Small intestine (tissue), 7 donors: ENCODE data around the gene GLIS1. TPM values are rescaled to one million over a fixed set of nuclear protein-coding genes. Genes with fewer than 3 reads are reported as not detected.

Experiments used
- DNase-seq, 2 donors: peaks; one replicate each; pipeline versions ENCODE4 v3.0.0 to v3.0.0-alpha.2; 2013
- FAIRE-seq: peaks from 2 replicates; lab custom pipeline; 2012; peaks lifted over from hg19 to GRCh38; lab: Jason Lieb, UNC
- H3K27ac ChIP-seq, 3 donors: one replicate each; pipeline ENCODE4 v1.5.1; 2013; ENCODE audit warnings: low read length in 2 of 3, mild to moderate bottlenecking in 2 of 3, control low read depth in 1 of 3, inconsistent platforms in 1 of 3, low read depth in 1 of 3, moderate library complexity in 1 of 3
- H3K27me3 ChIP-seq, 3 donors: one replicate each; pipeline ENCODE4 v1.6.1; 2013; ENCODE audit warnings: low read length in 3 of 3, inconsistent platforms in 1 of 3; ENCODE audit not compliant: control insufficient read depth in 3 of 3, insufficient read depth in 3 of 3
- H3K36me3 ChIP-seq, 3 donors: one replicate each; pipeline ENCODE4 v1.6.1; 2013; ENCODE audit warnings: low read length in 3 of 3, inconsistent platforms in 1 of 3, low read depth in 1 of 3, mild to moderate bottlenecking in 1 of 3, moderate library complexity in 1 of 3; ENCODE audit not compliant: control insufficient read depth in 3 of 3, insufficient read depth in 2 of 3
- H3K4me1 ChIP-seq, 3 donors: one replicate each; pipeline ENCODE4 v1.6.1; 2013; ENCODE audit warnings: low read length in 2 of 3, inconsistent platforms in 1 of 3, low read depth in 1 of 3, mild to moderate bottlenecking in 1 of 3, moderate library complexity in 1 of 3; ENCODE audit not compliant: control insufficient read depth in 3 of 3, insufficient read depth in 2 of 3
- H3K4me3 ChIP-seq, 3 donors: one replicate each; pipeline ENCODE4 v1.5.1; 2013; ENCODE audit warnings: low read length in 3 of 3, control low read depth in 1 of 3, inconsistent platforms in 1 of 3, low read depth in 1 of 3, mild to moderate bottlenecking in 1 of 3, moderate library complexity in 1 of 3
- H3K9me3 ChIP-seq, 2 donors: one replicate each; pipeline ENCODE4 v1.6.1; 2013; ENCODE audit warnings: low read depth in 1 of 2, low read length in 1 of 2; ENCODE audit not compliant: control insufficient read depth in 2 of 2, insufficient read depth in 1 of 2
- WGBS, 3 donors: extraction: QIAGEN DNeasy Blood & Tissue Kit; methylation state at CpG; one replicate each; pipeline ENCODE4 v1.1.7; 2013; 5-methylcytosine and 5-hydroxymethylcytosine counted together
- polyA plus RNA-seq, 4 donors: library from polyadenylated mRNA; stranded (reverse) in 3 of 4; unstranded in 1 of 4; fragments of 200-250 nt in 3 of 4; fragments of 120-200 nt in 1 of 4; gene quantifications; one replicate each; pipeline versions ENCODE4 v1.2.1 to v1.2.3, GENCODE V29; 2013
- donor health status: healthy with polysubstance abuse.
- donor health status: control.
- donor health status: control.
- donor health status: Bipolar disorder and iron deficiency.
- donor health status: healthy.

GLIS1 gene
- polyA plus RNA-seq, 4 donors = 0.19 to 0.50 TPM; not detected in 2

DNA sequence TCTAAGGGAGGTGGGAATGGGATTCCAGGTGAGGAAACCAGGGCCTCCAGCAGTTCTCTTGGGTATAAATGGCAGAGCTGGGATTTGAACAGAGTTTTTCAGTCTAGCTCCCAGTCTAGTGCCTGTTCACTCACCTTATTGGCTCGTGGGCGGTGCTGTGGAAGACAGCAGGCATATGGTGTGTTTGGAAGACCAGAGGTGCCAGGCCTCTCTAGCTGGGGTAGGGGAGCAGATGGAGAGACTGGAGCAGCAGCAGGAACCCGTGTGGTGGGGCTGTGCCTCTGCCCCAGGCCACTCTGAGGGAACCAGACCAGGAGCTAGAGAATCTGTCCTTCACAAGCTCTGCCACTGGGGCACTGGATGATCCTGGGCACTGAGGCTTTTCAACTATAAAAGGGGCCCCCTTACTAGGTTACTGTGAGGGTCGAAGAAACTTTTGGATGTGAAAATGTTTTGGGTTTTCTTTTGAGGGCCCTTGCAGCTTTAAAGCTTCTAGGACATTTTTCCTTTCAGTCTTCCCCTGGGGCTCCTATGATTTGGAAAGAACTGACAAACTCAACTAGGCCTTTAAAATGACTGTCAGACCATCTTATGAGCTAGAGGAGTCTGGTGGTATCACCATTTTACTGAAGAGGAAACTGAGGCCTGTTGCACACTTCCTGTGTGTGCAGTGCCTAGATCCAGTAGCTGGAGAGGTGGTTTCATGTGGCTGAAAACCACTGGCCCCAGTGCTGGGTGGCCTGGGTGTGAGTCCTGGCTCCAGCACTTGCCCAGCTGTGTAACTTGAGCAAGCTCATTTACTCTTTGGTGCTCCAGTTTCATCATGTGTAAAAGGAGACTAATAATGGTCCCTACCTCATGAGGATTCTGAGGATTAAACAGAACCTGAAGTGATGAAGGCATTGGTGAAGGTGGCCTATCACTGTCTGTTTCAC lies 273.7 kb downstream of the GLIS1 start:
- Histone ChIP-seq H3K4me1 (no peaks in the 10 kb centered on the region), H3K27me3 (no peaks in the 10 kb centered on the region), H3K27ac (no peak overlapping the region), H3K4me3 (no peak overlapping the region), H3K9me3 (no peaks in the 10 kb centered on the region), H3K36me3 (no peaks in the 10 kb centered on the region)
- DNase-seq (no peak), FAIRE-seq (no peak)
- WGBS, 3 donors = 53 to 77% (median 54%) methylated on average over 4 of the region's 4 CpGs

DNA sequence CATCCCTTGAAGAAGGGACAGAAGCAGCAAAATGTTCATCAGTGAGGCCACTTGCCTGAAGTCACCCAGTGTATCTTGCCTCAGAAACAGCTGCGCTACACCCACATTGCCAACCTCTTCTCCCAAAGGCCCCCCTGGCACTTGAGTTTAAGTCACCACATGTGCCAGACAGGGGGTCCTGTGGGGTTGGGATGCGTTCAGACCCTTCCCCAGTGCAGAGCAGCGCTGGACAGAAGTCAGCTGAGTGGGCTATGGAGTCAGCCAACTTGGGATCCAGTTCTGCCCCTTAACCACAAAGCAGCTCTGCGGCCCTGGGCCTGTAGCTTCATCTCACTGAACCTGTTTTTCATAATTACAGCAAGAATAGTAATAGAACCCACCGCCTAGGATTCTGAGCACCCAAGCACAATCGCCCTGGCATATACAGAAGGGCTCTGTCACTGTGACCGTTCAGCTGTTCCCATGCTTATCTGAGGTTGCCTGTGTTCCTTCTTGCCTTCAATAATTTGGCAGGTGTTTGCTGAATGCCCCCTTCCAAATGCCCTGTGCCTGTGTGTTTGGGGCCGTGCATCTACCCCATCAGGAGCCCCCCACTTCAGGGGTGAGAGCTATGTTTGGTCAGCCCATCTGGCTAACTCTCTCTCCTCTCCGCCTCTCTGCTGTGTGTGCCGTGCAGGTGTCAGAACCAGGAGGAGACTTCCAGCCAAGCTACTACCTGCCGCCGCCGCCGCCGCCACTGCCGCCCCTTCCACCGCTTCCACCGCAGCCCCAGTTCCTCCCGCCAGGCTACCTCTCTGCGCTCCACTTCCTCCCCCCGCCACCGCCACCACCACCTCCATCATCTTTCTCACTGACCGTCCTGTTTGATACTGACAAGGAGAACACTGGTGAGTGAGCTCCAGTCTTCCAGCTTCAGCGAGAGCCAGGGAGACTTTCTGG lies 274.7 kb downstream of the GLIS1 start:
- Histone ChIP-seq H3K27me3 (no peaks in the 10 kb centered on the region), H3K27ac (no peak overlapping the region), H3K36me3 (no peaks in the 10 kb centered on the region), H3K9me3 (no peaks in the 10 kb centered on the region), H3K4me1 (no peaks in the 10 kb centered on the region), H3K4me3 (no peak overlapping the region)
- DNase-seq (no peak), FAIRE-seq (no peak)
- 88 to 89% (median 88%) methylated on average over 24 of the region's 24 CpGs for WGBS, 3 donors

DNA sequence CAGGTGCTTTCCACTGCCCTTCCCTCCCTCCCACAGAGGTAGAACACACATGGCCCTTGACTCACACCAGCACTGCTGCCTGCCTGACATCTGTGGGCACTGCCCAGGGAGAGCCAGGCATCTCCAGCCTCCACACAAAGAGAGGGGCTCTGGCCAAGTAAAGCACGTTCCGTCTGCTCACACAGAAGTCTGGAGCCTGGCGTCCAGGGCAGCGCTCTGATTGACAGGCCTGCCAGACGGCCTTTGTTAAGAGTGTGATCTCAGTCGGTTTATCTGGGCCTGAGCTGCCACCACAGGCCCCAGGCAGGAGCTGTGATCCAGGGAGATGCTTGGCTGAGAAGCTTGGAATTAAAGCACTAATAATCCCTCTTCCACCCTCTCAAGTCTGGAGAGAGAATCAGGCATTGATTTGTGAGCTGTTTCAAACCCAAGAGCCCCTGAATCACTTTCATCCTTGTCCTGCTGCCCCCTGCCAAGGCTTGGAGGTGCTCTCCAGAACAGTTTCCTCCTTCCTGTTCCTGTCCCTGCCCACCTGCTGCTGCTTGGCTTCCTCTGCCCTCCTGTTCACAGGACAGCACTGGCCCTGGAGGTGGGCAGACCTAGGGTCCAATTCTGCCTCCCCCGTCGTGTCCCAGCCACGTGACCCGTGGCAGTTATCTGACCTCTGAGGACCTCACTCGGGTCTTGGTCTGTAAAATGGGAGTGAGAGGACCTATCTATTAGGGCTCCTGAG lies 276.0 kb downstream of the GLIS1 start:
- H3K4me1 ChIP-seq = no peaks in the 10 kb centered on the region
- H3K27ac ChIP-seq = no peak overlapping the region
- WGBS, 3 donors = 76 to 79% (median 78%) methylated on average over 11 of the region's 11 CpGs
- FAIRE-seq (no peak), DNase-seq (no peak)
- no peak overlapping the region for H3K4me3 ChIP-seq
- no peaks in the 10 kb centered on the region for H3K9me3 ChIP-seq
- no peaks in the 10 kb centered on the region for H3K27me3 ChIP-seq
- no peaks in the 10 kb centered on the region for H3K36me3 ChIP-seq

GRCh38 chr1:53462193-53462592 lies 276.8 kb downstream of the GLIS1 start:
- H3K4me1 ChIP-seq = no peaks in the 10 kb centered on the region
- no peak overlapping the region for H3K27ac ChIP-seq
- no peak overlapping the region for H3K4me3 ChIP-seq
- WGBS, 3 donors = 38 to 73% (median 53%) methylated on average over 6 of the region's 6 CpGs
- no peaks in the 10 kb centered on the region for H3K36me3 ChIP-seq
- DNase-seq (no peak), FAIRE-seq (no peak)
- H3K27me3 ChIP-seq = no peaks in the 10 kb centered on the region
- H3K9me3 ChIP-seq = no peaks in the 10 kb centered on the region

- Histone ChIP-seq H3K36me3 (no peaks in the 10 kb centered on the region), H3K27me3 (no peaks in the 10 kb centered on the region), H3K9me3 (no peaks in the 10 kb centered on the region), H3K4me1 (no peaks in the 10 kb centered on the region), H3K27ac (no peak overlapping the region), H3K4me3 (no peak overlapping the region)
- no peak for FAIRE-seq
- no peak for DNase-seq
- WGBS, 3 donors = 90 to 93% (median 92%) methylated on average over 24 to 25 of the region's 25 CpGs
Observed at GRCh38 chr1:53461323-53462044, 277.5 kb downstream of the GLIS1 start.

GRCh38 chr1:53460666-53461322 lies 278.2 kb downstream of the GLIS1 start:
- H3K27me3 ChIP-seq = peaks cover 0 to 2% (median 0%) of the 10 kb centered on the region in 3 donors
- no peak overlapping the region for H3K27ac ChIP-seq
- H3K9me3 ChIP-seq = no peaks in the 10 kb centered on the region
- H3K36me3 ChIP-seq = no peaks in the 10 kb centered on the region
- WGBS, 3 donors = 86 to 88% (median 87%) methylated on average over 29 of the region's 29 CpGs
- DNase-seq = no peak
- H3K4me1 ChIP-seq = no peaks in the 10 kb centered on the region
- no peak for FAIRE-seq
- H3K4me3 ChIP-seq = no peak overlapping the region

- 93 to 95% (median 93%) methylated on average over 25 of the region's 25 CpGs for WGBS, 3 donors
- no peak overlapping the region for H3K27ac ChIP-seq
- DNase-seq = no peak
- H3K9me3 ChIP-seq = no peaks in the 10 kb centered on the region
- FAIRE-seq = no peak
- no peaks in the 10 kb centered on the region for H3K4me1 ChIP-seq
- H3K27me3 ChIP-seq = peaks cover 0 to 3% (median 0%) of the 10 kb centered on the region in 3 donors
- no peaks in the 10 kb centered on the region for H3K36me3 ChIP-seq
- no peak overlapping the region for H3K4me3 ChIP-seq
Observed at GRCh38 chr1:53460211-53460634, 278.7 kb downstream of the GLIS1 start.
